Embryonic facial prominence (tissue), 1 donor: ENCODE data around the gene CRACDL.

ENCODE experiments used
- DNase-seq: peaks from one replicate; pipeline ENCODE4 v3.0.0-alpha.2; 2016; ENCODE audit errors: extremely low spot score

Gene CRACDL, protein sequence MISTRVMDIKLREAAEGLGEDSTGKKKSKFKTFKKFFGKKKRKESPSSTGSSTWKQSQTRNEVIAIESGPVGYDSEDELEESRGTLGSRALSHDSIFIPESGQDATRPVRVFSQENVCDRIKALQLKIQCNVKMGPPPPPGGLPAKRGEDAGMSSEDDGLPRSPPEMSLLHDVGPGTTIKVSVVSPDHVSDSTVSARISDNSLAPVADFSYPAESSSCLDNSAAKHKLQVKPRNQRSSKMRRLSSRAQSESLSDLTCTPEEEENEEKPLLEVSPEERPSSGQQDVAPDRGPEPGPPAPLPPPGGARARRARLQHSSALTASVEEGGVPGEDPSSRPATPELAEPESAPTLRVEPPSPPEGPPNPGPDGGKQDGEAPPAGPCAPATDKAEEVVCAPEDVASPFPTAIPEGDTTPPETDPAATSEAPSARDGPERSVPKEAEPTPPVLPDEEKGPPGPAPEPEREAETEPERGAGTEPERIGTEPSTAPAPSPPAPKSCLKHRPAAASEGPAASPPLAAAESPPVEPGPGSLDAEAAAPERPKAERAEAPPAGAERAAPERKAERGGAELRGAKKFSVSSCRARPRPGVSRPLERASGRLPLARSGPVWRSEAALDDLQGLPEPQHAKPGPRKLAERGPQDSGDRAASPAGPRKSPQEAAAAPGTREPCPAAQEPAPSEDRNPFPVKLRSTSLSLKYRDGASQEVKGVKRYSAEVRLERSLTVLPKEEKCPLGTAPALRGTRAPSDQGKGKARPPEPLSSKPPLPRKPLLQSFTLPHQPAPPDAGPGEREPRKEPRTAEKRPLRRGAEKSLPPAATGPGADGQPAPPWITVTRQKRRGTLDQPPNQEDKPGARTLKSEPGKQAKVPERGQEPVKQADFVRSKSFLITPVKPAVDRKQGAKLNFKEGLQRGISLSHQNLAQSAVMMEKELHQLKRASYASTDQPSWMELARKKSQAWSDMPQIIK

DNA sequence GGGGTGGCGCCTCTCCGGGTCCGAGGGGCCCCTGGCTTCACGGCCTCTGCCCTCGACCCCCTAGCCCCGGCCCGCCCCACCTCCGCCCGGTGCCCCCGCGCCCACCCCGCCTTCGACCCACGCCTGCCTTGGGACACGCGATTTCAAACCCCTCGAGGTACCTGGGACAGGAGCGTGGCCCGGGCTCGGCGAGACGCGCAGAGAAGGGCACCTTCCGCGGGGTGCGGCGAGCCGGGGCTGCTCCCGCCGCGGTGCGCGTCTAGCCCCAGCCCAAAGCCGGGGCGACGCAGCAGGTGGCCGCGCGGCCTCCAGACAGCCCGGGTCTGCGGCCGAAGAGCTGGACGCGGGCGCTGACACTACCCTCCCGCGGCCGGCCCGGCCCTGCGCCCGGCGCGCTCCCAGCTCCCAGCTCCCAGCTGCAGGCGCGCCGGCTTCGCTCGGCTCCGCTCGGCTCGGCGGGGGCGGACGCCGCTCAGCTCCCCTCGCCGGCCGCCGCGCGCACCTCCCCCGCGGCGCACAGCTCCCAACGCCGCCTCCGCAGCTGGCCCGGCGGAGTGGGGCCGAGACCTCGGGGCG is at the start of gene CRACDL:
CRACDL (minus strand) TSS at position 449 of the 576 bp plus-strand sequence. CDS start 89,425 bp downstream, outside the sequence.
- no peak for DNase-seq

DNA sequence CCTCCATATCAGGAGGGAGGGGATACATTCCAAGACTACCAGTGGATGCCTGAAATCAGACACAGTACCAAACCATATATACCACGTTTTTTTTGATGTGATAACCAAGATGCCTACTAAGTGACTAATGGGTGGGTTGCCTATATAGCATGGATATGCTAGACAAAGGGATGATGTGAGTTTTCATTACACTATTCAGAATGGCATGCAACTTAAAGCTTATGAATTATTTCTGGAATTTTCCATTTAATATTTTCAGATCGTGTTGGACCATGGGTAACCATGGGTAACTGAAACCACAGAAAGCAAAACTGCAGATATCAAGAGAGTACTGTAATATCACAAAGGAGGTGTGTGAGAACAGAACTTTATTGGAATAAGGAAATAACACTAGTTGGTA is 39.6 kb upstream of the CRACDL start:
- DNase-seq = no peak

DNA sequence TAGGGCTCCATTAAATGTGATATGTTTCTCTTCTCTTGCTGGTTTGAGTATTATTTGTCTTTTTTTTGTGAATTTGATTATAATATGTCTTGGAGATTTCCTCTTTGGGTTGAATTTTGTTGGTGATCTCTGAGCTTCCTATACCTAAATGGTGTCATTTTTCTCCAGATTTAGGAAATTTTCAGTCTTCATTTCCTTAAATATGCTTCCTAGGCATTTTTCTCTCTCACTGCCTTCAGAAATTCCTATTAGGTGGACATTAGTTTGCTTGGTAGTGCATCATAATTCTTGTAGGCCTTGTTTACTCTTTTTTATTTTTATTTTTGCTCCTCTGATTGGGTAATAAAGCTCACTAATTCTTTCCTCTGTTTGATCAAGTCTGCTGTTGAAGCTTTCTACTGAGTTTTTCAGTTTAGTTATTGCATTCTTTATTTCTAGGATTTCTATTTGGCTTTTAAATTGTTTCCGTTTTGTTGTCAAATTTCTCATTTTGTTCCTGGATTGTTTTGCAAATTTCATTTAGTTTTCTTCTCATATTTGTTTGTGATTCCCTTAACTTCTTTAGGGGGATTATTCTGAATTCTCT is 36.6 kb upstream of the CRACDL start:
- DNase-seq = no peak

DNA sequence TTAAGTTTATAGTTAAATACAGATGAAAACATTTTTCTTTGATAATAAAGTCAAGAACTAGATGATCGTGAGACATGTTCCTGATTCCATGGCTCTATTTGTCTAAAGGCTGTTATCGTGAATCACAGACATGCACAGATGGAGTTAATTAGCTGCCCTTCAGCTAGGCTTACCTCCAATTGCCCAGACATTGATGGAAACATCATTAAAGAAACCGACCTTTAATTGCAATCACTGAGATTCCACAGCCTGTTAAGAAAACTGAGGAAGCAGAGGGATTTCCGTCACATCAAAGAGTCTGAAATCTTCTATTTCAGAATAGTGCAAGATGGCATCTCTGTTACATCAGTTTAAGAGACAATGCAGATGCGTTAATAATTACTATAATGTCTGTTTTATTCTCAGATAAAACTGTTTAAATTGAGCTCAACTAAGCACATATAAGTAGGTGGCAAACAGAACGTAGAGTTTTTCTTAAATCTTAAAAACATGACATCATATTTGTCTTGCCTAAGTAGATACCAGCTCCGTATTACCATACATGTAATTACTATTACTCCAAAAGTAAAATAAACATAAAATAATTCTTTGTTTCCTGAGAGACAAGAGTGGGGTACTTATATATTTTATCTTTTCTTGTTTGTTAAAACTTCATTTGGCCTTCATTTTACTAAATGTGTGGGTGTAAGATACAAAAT is 23.9 kb upstream of the CRACDL start:
- no peak for DNase-seq

DNA sequence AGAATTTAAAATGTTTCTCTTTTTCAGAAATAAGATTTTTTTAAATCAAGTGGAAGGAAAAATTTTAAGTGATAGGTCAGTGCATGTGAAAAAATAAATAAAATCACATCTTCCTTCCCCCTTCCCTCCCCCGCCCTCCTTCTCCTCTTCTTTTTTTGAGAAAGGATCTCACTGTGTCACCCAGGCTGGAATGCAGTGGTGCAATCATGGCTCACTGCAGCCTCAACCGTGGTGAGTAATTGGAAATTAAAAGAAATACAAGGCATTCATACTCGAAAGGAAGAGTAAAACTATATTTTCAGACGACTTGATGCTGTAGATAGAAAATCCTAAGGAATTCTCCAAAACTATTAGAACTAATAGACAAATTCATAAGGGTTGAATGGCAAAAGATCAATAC is 16.9 kb upstream of the CRACDL start:
- DNase-seq = no peak

DNA sequence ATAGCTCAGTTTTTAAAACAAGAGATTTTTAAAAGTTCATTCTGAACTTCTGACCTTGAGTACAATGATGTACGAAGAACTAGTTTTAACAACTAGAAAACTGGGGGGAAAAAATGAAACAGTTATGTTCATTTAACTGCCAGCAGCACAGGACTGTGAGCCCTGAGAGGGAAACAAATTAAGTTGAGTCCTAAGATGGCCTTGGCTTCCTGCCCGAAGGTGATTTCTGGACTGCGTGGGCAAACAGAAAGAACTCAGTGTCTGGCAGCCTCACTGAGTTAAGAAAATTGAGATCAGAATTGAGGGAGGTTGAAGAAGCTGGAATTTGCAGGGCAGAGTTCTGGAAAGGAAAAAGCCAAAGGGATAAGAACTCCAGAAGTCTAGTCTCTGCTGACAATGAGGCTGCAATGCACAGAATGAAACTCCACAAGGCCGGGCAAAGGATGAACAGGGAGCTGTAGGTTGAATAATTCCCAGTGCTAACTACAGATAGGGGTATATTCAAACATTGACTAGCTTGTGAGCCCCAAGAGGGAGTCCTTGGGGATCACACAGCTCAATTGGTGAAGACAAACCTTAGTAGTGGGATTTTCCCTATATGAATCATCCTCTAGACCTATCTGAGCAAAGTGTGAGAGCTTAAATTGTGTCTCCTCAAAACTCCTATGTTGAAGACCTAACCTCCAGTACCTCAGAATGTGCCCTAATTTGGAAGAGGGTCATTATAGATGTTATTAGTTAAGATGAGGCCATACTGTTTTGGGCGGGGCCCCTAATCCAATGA is 13.1 kb upstream of the CRACDL start:
- no peak for DNase-seq

DNA sequence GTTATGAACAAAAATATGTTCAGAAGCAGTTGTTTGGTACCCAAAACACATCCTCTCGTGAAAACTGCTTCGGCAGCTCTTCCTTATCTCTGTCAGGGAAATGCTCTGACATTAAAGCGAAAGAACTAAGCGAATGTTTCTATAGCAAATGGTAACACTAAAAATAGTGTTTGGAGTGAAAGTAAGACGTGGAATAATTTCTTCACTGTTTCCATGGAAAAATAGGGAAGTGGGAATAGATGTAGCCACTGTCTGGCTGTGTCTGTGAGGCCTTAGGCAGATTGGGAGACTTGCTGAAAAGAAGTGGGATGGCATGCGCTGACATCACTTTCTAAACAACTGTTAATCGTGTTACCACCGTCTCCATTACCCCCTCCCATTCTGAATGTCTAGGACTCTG is 11.5 kb upstream of the CRACDL start:
- DNase-seq = no peak

DNA sequence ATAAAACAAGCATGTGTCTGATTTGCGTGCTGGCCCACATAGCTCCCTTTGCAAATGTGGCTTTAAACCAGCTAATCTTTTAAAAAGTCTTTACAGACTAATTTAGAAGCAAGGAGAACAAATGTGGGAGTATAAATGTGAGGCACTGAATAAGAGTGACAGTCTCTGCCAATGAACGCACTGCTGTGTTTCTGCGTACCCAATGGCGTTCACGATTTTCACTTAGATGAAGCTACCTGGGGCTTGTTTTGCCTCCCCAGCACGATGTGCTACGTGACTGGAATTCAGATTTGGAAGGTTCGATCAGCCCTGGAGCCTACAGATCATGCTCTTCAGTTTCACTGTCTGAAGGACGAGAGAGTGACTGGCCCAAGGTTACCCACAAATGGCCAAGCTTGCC is 10.8 kb upstream of the CRACDL start:
- no peak for DNase-seq

DNA sequence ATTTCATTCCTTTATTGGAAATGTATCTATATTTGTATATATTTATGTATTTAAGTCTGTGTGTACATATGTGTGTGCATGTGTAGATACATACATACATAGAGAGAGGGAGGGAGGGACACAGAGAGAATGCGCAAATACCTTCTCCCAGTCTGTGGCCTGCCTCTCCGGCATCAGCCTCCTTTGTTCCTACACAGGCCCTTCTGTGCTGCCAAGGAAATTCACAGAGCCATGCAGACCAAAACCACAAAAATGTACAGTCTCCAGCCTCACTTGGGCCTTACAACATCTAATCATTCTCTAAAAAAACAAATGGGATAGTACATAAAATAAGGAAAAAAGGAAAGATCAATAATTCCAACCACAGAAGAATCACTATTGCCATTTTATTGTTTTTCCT is 8.8 kb upstream of the CRACDL start:
- no peak for DNase-seq

DNA sequence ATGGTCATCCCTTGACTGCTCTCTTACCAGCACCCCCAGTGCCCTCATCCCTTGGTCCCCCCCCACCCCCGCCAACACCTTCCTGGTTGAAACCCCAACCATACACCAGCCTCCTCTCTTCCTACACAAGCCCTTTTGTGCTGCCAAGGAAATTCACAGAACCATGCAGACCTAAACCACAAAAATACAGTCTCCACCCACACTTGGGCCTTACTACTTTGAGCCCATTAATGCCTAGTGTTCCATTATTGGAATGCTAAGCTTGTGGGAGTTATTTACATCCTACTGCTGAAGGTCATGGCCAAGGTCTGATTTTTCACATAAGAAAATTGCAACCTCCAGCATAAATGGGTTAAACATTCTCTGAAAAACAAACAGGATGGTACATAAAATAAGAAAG is 4.1 kb upstream of the CRACDL start:
- no peak for DNase-seq

DNA sequence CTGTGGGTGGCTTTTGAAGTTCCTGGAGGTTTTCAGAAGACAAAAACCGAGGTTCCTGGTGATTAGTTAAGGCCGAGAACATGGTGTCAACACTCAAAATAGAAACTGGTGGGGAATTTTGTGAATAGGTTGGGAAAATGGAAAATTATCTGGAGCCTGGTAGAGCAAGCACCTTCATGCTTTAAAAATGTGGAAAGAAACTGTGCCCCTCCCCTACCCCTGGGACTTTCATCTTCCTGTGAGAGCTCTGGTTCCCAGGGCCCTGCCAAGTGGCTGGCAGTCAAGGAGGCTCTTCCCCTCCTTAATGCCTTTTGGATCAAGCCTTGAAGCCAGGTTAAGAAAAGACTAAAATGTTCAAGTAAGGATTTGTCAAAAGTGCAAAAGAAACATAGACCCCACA is 1.9 kb upstream of the CRACDL start:
- DNase-seq = no peak

DNA sequence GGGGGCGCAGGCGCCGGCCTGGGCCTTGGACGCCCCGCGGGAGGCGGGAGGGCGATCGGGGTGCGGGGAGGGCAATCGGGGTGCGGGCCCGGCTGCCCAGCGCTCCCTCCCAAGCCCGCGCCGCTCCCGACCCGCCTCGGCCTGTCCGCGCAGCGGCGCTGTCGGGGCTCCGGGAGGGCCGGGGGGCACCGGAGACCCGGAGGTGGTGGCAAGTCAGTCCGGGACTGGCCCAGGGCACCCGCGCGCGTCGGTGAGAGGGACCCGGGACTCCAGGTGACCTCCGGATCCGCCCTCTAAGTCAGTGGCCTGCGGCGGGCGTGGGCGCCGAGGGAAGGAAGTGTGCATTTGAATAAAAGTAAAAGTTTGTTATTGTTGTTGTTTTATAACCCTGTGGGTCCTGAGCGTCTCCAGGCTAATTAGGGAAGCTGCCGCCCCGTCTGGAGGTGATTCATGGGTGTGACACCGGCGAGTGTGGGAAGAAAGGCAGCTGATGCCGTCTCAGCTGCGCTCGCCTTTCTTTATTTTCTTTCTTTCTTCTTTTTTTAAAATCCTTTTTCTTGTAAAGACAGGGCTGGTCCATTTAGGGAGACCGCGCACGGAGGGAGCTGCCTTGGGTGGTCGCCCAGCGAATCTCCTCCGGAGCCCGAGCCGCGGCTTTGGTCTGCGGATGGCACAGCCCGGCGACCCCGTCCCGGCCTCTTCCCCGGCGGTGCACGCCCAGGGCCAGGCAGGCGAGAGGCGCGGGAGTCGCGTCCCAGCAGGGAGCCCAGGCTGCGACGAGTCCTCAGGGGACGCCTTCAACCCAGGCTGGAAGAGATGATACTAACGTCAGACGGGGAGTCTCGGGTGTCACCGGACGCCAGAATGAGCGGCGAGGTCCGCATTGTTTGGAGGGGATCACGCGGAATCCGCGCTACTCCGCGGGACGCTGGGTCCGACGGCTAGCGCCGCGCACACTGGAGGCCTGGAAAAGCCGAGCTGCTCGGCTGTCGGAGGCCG is 627 bp upstream of the CRACDL start:
- DNase-seq = no peak

DNA sequence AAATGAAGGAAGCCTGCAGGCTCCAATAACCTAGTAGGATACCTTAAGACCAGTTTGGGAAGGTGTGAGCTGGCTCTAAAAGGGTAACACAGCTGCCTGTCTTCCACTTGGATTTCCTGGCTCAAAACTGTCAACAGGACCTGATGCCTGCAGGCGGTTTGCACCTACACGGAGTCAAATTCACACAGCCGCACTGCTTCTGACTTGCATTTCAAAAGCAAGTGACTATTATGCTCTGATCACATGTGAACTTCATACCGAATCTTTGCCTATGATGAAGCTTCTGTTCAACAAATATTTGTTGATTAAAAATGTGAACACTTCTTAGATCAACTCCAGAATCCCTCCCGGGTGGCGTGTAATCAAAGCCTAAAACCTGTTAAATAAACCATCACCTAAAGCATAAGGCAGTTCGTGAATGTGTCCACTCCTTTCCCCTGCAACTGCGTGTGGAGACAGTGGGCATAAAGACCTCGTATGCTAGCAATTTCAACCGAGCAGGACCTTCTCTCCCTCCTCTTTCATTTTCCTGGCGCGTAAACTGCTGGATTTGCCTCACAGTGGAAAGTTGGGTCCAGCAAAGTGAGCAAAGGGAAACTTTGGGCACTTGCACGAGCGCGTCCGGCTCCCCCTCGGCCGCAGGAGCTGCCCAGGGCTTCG is 784 bp downstream of the CRACDL start:
- no peak for DNase-seq

DNA sequence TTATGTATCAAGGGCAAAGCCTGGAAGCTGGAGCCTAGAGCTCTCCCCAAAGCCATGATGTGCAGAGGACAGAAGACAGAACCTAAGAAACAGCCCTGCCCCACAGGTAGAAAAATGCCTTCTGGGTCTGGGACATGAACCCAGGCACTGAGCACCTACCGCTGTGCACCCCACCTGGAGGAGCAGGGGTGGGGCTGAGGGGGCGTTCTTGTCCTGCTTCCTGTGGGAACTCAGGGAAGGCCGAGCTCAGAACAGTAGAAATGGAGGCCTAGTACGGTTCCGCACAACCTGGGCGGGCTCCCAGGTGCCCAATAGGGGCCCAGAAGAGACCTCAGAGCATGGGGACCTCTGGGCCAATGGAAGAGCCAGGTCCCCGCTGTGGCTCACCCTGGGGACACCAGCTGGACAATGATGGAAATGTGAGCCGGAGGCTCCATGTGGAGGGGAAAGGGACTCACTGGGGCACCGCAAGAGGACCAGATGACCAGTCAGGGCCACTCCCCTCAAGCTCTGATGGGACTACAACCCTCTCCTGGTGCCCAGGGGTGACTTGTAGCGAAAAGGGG is 3.2 kb downstream of the CRACDL start:
- DNase-seq = no peak

DNA sequence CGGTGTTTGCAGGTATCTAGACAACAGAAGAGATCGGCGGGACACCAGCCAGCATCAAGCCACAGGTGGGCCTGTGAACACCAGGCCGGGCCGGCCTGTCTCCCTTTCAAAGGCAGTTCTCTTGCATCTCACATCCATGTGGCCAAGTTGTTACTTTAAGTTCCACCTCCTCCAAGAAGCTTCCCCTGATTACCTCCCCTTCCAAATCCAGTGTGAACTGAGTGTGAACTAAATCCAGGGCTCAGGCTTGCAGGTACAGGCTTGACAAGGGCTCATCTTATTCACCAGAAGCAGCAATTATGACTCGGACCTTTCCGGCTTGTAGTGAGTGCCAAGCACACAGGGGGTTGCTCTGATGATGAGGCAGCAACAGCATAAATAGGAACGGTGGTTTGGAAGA is 3.9 kb downstream of the CRACDL start:
- DNase-seq = no peak

DNA sequence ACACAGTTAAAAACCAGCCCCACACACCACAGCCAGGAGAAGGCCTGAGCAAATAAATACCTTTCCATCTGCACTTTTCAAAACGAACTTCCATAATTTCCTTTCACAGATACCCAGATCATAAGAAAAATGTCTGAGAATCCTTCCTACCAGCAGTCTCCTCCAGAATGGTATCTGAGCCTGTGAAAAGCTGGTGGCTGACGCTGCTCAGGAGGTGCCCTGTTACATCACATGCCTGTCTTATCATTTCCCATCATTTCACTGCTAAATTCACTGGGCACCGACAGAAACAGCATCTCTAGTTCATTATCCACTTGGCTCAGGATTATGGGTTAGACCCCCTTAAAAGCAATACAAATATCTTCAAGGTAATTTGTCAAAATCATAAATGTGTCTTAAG is 4.4 kb downstream of the CRACDL start:
- no peak for DNase-seq

DNA sequence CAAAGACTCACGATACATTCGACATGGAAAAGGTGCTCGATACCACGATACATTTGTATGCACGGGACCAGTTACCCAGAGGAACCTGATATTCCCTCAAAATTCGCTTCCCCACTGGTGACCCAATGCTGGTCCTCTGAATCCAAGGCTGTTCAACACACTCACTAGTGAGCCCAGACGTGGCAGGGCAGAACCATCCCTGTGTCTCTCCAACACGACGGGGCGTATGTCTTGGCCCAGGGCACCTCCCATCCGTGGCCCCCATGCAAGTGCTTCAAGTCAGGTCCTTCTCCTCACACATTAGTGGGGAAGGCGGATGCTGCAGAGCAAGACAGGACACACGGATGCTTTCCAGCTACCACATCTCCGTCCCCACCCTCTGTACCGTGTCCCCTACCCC is 6.1 kb downstream of the CRACDL start:
- no peak for DNase-seq

DNA sequence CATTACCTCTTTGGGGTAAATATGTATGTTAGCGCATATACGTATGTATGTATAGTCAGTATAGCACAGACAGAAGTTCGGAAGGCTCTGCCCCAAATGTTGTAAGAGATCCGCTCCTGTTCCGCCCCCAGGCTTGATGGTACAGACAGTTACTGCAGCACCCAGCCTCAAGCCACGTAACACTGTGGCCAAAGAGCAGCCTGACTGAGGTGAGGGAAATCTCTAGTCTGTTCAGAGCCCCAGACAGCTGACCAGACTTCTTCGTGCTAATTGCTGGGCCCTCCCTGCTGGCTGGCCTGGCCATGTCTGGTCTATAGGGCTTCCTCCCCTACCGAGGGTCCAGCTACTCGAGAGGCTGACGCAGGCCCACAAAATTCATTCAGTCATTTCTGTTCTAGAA is 7.8 kb downstream of the CRACDL start:
- DNase-seq = no peak

DNA sequence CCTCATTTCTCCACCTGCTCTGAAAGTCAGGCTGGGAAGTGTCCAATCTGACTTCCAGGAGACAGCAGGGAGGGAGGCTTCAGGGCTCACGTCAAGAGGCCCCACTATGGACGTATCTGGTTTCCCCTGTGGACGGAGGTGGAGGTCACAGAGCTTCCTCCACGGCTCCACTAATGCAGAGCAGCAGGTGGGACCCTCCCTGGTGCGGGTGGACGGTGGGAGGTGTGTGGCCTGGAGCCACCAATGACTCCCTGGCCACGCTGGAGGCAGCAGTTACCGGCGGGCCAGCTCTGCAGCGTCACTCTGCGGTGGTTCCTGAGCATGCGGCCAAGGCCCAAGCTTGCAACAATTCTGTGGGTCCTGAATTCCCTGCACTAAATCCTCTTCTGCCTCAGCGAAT is 9.0 kb downstream of the CRACDL start:
- DNase-seq = no peak
